ENCODE measurements around the gene SNX14.
A peak's percentile ranks its signal among the peaks of the same experiment; 100 is the strongest.

The SNX14 gene

DNA sequence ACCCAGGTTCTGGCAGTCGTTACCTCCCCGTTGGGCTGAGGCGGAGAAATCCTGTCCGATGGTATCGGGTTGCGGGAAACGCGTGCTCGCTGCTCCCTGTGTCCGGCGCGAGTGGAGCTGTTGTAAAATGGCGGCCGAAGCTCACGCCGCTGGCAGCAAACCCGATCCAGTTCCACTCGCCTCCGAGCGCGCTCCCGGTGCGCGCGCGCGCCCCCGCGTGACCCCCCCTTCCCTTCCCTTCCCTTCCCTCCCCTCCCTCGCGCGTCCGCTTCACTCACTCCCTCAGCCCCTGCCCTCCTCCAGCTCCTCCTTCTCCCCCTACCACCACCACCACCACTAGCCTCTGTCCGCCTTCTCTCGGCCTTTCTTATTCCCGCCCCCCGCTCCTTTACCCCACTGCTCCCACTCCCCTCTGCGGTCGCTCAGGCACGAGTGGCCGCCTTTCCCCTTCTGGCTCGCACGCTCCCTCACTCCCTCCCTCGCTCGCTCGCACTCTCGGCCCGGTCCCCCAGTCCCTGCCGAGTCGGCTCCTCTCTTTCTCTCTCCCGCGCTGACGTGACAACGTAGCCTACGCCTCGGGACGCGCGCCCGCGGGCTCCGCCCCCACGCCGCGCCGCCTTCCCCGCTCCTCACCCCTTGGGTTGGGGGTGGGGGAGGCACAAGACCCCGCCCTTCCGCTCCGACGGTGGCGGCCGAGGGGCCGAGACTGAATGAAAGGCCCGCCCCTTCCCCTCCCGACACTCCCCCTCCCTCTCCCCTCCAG lies 49.3 kb upstream of the SNX14 start, which contains the start of gene SYNCRIP (continued):
- TF ChIP-seq, protein P1, sequence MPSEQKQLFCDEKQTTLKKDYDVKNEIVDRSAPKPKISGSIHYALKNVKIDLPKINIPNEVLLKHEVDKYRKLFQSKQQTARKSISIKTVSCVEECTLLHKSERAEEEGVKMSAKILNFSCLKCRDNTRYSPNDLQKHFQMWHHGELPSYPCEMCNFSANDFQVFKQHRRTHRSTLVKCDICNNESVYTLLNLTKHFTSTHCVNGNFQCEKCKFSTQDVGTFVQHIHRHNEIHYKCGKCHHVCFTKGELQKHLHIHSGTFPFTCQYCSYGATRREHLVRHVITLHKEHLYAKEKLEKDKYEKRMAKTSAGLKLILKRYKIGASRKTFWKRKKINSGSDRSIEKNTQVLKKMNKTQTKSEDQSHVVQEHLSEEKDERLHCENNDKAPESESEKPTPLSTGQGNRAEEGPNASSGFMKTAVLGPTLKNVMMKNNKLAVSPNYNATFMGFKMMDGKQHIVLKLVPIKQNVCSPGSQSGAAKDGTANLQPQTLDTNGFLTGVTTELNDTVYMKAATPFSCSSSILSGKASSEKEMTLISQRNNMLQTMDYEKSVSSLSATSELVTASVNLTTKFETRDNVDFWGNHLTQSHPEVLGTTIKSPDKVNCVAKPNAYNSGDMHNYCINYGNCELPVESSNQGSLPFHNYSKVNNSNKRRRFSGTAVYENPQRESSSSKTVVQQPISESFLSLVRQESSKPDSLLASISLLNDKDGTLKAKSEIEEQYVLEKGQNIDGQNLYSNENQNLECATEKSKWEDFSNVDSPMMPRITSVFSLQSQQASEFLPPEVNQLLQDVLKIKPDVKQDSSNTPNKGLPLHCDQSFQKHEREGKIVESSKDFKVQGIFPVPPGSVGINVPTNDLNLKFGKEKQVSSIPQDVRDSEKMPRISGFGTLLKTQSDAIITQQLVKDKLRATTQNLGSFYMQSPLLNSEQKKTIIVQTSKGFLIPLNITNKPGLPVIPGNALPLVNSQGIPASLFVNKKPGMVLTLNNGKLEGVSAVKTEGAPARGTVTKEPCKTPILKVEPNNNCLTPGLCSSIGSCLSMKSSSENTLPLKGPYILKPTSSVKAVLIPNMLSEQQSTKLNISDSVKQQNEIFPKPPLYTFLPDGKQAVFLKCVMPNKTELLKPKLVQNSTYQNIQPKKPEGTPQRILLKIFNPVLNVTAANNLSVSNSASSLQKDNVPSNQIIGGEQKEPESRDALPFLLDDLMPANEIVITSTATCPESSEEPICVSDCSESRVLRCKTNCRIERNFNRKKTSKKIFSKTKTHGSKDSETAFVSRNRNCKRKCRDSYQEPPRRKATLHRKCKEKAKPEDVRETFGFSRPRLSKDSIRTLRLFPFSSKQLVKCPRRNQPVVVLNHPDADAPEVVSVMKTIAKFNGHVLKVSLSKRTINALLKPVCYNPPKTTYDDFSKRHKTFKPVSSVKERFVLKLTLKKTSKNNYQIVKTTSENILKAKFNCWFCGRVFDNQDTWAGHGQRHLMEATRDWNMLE (tag by site-specific recombination; conservative IDR thresholded peaks at IDR 0.05; ENCODE audit: low read depth): 0 out of 2 replicates have a peak, but pooled peaks have one; percentile 12
- TF ChIP-seq PRDM2 (tag by site-specific recombination; IDR thresholded peaks at IDR 0.05; ENCODE audit: borderline replicate concordance) (no peak), PRDM1 (tag by site-specific recombination; IDR thresholded peaks at IDR 0.05) (peak; percentile 98), ZNF48 (tag by site-specific recombination; IDR thresholded peaks at IDR 0.05) (no peak), MZF1 (tag by site-specific recombination; IDR thresholded peaks at IDR 0.05; ENCODE audit: borderline replicate concordance) (peak; percentile 86; the same call in 1 of the 2 replicates), ZNF501 (tag by site-specific recombination; IDR thresholded peaks at IDR 0.05) (peak; percentile 100), ZNF571 (tag by site-specific recombination; IDR thresholded peaks at IDR 0.05) (no peak), ZNF121 (tag by site-specific recombination; IDR thresholded peaks at IDR 0.05) (0 out of 2 replicates have a peak, but pooled peaks have one; percentile 7), ZNF146 (tag by site-specific recombination; IDR thresholded peaks at IDR 0.05) (no peak; the same call in 1 of the 2 replicates), ZNF324 (tag by site-specific recombination; IDR thresholded peaks at IDR 0.05) (peak; percentile 98), HOXC10 (CRISPR knock-in tag; IDR thresholded peaks at IDR 0.05) (no peak), ZFP41 (tag by site-specific recombination; IDR thresholded peaks at IDR 0.05; ENCODE audit: borderline replicate concordance) (no peak), ZNF214 (tag by site-specific recombination; IDR thresholded peaks at IDR 0.05; ENCODE audit: borderline replicate concordance) (no peak), ZNF843 (tag by site-specific recombination; IDR thresholded peaks at IDR 0.05) (peak; percentile 95), ZNF776 (tag by site-specific recombination; IDR thresholded peaks at IDR 0.05; ENCODE audit: borderline replicate concordance) (no peak), ZNF404 (tag by site-specific recombination; IDR thresholded peaks at IDR 0.05) (no peak)
- TF ChIP-seq, protein P2, sequence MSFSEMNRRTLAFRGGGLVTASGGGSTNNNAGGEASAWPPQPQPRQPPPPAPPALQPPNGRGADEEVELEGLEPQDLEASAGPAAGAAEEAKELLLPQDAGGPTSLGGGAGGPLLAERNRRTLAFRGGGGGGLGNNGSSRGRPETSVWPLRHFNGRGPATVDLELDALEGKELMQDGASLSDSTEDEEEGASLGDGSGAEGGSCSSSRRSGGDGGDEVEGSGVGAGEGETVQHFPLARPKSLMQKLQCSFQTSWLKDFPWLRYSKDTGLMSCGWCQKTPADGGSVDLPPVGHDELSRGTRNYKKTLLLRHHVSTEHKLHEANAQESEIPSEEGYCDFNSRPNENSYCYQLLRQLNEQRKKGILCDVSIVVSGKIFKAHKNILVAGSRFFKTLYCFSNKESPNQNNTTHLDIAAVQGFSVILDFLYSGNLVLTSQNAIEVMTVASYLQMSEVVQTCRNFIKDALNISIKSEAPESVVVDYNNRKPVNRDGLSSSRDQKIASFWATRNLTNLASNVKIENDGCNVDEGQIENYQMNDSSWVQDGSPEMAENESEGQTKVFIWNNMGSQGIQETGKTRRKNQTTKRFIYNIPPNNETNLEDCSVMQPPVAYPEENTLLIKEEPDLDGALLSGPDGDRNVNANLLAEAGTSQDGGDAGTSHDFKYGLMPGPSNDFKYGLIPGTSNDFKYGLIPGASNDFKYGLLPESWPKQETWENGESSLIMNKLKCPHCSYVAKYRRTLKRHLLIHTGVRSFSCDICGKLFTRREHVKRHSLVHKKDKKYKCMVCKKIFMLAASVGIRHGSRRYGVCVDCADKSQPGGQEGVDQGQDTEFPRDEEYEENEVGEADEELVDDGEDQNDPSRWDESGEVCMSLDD (tag by site-specific recombination; IDR thresholded peaks at IDR 0.05): peak; percentile 95
- TF ChIP-seq, protein P3, sequence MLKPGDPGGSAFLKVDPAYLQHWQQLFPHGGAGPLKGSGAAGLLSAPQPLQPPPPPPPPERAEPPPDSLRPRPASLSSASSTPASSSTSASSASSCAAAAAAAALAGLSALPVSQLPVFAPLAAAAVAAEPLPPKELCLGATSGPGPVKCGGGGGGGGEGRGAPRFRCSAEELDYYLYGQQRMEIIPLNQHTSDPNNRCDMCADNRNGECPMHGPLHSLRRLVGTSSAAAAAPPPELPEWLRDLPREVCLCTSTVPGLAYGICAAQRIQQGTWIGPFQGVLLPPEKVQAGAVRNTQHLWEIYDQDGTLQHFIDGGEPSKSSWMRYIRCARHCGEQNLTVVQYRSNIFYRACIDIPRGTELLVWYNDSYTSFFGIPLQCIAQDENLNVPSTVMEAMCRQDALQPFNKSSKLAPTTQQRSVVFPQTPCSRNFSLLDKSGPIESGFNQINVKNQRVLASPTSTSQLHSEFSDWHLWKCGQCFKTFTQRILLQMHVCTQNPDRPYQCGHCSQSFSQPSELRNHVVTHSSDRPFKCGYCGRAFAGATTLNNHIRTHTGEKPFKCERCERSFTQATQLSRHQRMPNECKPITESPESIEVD (tag by site-specific recombination; IDR thresholded peaks at IDR 0.05): no peak
- TF ChIP-seq, protein P4, sequence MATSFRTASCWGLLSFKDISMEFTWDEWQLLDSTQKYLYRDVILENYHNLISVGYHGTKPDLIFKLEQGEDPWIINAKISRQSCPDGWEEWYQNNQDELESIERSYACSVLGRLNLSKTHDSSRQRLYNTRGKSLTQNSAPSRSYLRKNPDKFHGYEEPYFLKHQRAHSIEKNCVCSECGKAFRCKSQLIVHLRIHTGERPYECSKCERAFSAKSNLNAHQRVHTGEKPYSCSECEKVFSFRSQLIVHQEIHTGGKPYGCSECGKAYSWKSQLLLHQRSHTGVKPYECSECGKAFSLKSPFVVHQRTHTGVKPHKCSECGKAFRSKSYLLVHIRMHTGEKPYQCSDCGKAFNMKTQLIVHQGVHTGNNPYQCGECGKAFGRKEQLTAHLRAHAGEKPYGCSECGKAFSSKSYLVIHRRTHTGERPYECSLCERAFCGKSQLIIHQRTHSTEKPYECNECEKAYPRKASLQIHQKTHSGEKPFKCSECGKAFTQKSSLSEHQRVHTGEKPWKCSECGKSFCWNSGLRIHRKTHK (tag by site-specific recombination; IDR thresholded peaks at IDR 0.05): no peak
